Body of pancreas (tissue), 4 donors: ENCODE measurements around the gene FBN3. TPM values are rescaled to one million over a fixed set of nuclear protein-coding genes. Genes with fewer than 3 reads are reported as not detected.

Experiments
- ATAC-seq: fragments of 150-250 bp; one replicate; pipeline ENCODE4 v1.9.1; 2016
- DNase-seq, 4 donors: peaks; one replicate each; pipeline ENCODE4 v3.0.0-alpha.2; 2019
- H3K27ac ChIP-seq, 4 donors: fragments of 200-600 bp; sonication (generic); 1 replicate in 3 of 4; 2 replicates in 1 of 4; pipeline versions ENCODE4 v1.5.1 to v1.6.1; 2016 to 2019; ENCODE audit warnings: mild to moderate bottlenecking in 1 of 4, mixed read lengths in 1 of 4, moderate library complexity in 1 of 4
- H3K27me3 ChIP-seq, 2 donors: fragments of 200-600 bp; sonication (generic); one replicate each; pipeline ENCODE4 v1.6.0; 2016; ENCODE audit warnings: mild to moderate bottlenecking in 1 of 2
- H3K36me3 ChIP-seq, 2 donors: fragments of 200-600 bp; sonication (generic); replicated peaks in 1 of 2; 2 replicates each; pipeline ENCODE4 v1.5.1; 2016; ENCODE audit warnings: low read depth in 2 of 2; ENCODE audit not compliant: insufficient read depth in 1 of 2
- H3K4me1 ChIP-seq: fragments of 200-600 bp; sonication (generic); one replicate; pipeline ENCODE4 v1.6.0; 2016
- H3K4me3 ChIP-seq, 2 donors: fragments of 200-600 bp; sonication (generic); 1 replicate in 1 of 2; 2 replicates in 1 of 2; pipeline ENCODE4 v1.5.1; 2016 to 2019
- H3K9me3 ChIP-seq, 3 donors: fragments of 200-600 bp; sonication (generic); 1 replicate in 2 of 3; 2 replicates in 1 of 3; pipeline ENCODE4 v1.5.1; 2016
- CTCF ChIP-seq, 7 experiments: fragments of 450-650 bp in 4 of 7; fragments of 200-600 bp in 3 of 7; sonication (generic) in 3 of 7; IDR thresholded peaks; one replicate each; pipeline ENCODE4 v1.5.1; 2016 to 2019; ENCODE audit warnings: antibody characterized with exemption in 7 of 7
- POLR2A ChIP-seq, 3 donors: fragments of 450-650 bp; IDR thresholded peaks; one replicate each; pipeline ENCODE4 v1.6.1; 2016; ENCODE audit warnings: antibody characterized with exemption in 3 of 3, mild to moderate bottlenecking in 2 of 3
- WGBS, 2 donors: methylation state at CpG; one replicate each; pipeline ENCODE4 v1.1.5; 2017; 5-methylcytosine and 5-hydroxymethylcytosine counted together
- intact Hi-C: fragments of 100-400 bp; cut with DNase I; formaldehyde crosslinking; loops from one replicate; pipeline ENCODE4 v1.15.1; 2023
- total RNA-seq, 2 donors: library from RNA; depleted of rRNA; stranded (reverse); fragments of >200 nt; gene quantifications; one replicate each; pipeline ENCODE4 v1.1.0, GENCODE V29; 2016

FBN3 gene
- total RNA-seq, 2 donors from 2014 or later: 0.26 TPM; not detected in 1

GRCh38 chr19:8074501-8074900, 74.9 kb downstream of the FBN3 start:
- H3K4me3 ChIP-seq: no peak overlapping the region

GRCh38 chr19:8071912-8072311, 77.5 kb downstream of the FBN3 start:
- intact Hi-C loops: no loop called here
- no peak overlapping the region for H3K27ac ChIP-seq
- no peaks in the 10 kb centered on the region for H3K27me3 ChIP-seq
- DNase-seq (no peak), ATAC-seq (no peak)
- H3K9me3 ChIP-seq: peaks cover 0 to 7% (median 0%) of the 10 kb centered on the region in 3 donors
- H3K36me3 ChIP-seq: no peaks in the 10 kb centered on the region
- WGBS, 2 donors: 76 to 87% methylated on average over 12 to 13 of the region's 15 CpGs
- no peak for TF ChIP-seq CTCF (IDR thresholded peaks at IDR 0.05)
- no peak for TF ChIP-seq POLR2A (IDR thresholded peaks at IDR 0.05)
- H3K4me3 ChIP-seq: no peak overlapping the region
- H3K4me1 ChIP-seq: no peaks in the 10 kb centered on the region

More at GRCh38 chr19:8074501-8074900, 74.9 kb downstream of the FBN3 start:
- TF ChIP-seq POLR2A (IDR thresholded peaks at IDR 0.05): no peak
- no peak for TF ChIP-seq CTCF (IDR thresholded peaks at IDR 0.05)
- intact Hi-C loops: no loop called here
- DNase-seq (no peak), ATAC-seq (no peak)
- no peaks in the 10 kb centered on the region for H3K4me1 ChIP-seq
- peaks cover 0 to 3% (median 0%) of the 10 kb centered on the region in 3 donors for H3K9me3 ChIP-seq
- no peaks in the 10 kb centered on the region for H3K27me3 ChIP-seq
- 79 to 90% methylated on average over 1 of the region's 1 CpG for WGBS, 2 donors
- no peaks in the 10 kb centered on the region for H3K36me3 ChIP-seq
- H3K27ac ChIP-seq: no peak overlapping the region

GRCh38 chr19:8069096-8069973, 80.1 kb downstream of the FBN3 start:
- Histone ChIP-seq H3K27me3 (no peaks in the 10 kb centered on the region), H3K4me1 (no peaks in the 10 kb centered on the region), H3K9me3 (peaks cover 0 to 7% (median 0%) of the 10 kb centered on the region in 3 donors), H3K27ac (no peak overlapping the region), H3K4me3 (no peak overlapping the region), H3K36me3 (no peaks in the 10 kb centered on the region)
- intact Hi-C loops: no loop called here
- no peak for ATAC-seq
- TF ChIP-seq CTCF (IDR thresholded peaks at IDR 0.05) (peak in 3 of 7 experiments; percentile 16 to 33 (median 27)), POLR2A (IDR thresholded peaks at IDR 0.05) (no peak)
- WGBS, 2 donors: 74 to 78% methylated on average over 10 to 13 of the region's 13 CpGs
- DNase-seq: no peak

- ATAC-seq: no peak
- DNase-seq: no peak
These were observed 83.5 kb downstream of the FBN3 start for GRCh38 chr19:8065875-8066261.

More at GRCh38 chr19:8065875-8066261, 83.5 kb downstream of the FBN3 start:
- Histone ChIP-seq H3K4me1 (no peaks in the 10 kb centered on the region), H3K27me3 (no peaks in the 10 kb centered on the region), H3K27ac (no peak overlapping the region), H3K36me3 (no peaks in the 10 kb centered on the region), H3K9me3 (peaks cover 0 to 7% (median 0%) of the 10 kb centered on the region in 3 donors), H3K4me3 (no peak overlapping the region)
- intact Hi-C loops: no loop called here
- TF ChIP-seq CTCF (IDR thresholded peaks at IDR 0.05): no peak
- TF ChIP-seq POLR2A (IDR thresholded peaks at IDR 0.05): no peak
- WGBS, 2 donors: 68 to 88% methylated on average over 6 to 16 of the region's 20 CpGs
